ENCODE results near the gene TLE6. TPM values are rescaled to one million over a fixed set of nuclear protein-coding genes. Genes with fewer than 3 reads are reported as not detected.
A peak's percentile ranks its signal among the peaks of the same experiment; 100 is the strongest.

Gene TLE6
- total and polyA plus RNA-seq, 7 donors: 0.50 to 2.2 (median 0.92) TPM; not detected in 1

DNA sequence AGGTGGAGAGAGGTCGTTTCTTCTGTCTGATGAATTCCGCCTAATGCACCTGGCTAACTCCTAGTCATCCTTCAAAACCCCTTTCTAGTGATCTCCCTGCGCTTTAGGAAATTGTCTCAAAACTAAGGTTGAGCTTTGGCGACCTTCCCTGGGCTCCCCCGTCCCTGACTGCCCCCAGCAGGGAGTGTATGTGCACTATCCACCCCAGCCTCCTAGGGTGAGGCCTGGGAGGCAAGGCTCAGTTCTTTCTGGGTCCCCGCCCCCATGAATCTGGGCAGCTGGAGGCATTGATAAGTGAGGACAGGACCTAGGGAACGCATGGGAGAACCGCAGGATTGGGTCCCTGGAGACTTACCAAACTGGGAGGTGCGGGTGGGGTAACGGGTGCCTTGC lies 378 bp downstream of the TLE6 start:
- intact Hi-C loops (cut with DNase I): loop anchor here (2.0 to 5.0 kb wide), 2 partner anchors 55 to 57 kb away; no protein-coding TSS in a partner anchor
- WGBS, 3 donors: 57 to 66% (median 64%) methylated on average over 9 to 10 of the region's 10 CpGs
- ATAC-seq (no peak), DNase-seq (no peak)
- Histone ChIP-seq H3K9me3 (no peaks in the 10 kb centered on the region), H3K36me3 (ENCODE audit: insufficient read depth in 1 of 2, low read depth in 1 of 2) (no peaks in the 10 kb centered on the region), H3K4me1 (peaks cover 19% of the 10 kb centered on the region), H3K27me3 (ENCODE audit: insufficient read depth in 3 of 3, low read length in 2 of 3) (no peaks in the 10 kb centered on the region), H3K4me3 (peak overlapping the region; percentile 76), H3K27ac (peak overlapping the region; percentile 44)
- TF ChIP-seq, protein P1, sequence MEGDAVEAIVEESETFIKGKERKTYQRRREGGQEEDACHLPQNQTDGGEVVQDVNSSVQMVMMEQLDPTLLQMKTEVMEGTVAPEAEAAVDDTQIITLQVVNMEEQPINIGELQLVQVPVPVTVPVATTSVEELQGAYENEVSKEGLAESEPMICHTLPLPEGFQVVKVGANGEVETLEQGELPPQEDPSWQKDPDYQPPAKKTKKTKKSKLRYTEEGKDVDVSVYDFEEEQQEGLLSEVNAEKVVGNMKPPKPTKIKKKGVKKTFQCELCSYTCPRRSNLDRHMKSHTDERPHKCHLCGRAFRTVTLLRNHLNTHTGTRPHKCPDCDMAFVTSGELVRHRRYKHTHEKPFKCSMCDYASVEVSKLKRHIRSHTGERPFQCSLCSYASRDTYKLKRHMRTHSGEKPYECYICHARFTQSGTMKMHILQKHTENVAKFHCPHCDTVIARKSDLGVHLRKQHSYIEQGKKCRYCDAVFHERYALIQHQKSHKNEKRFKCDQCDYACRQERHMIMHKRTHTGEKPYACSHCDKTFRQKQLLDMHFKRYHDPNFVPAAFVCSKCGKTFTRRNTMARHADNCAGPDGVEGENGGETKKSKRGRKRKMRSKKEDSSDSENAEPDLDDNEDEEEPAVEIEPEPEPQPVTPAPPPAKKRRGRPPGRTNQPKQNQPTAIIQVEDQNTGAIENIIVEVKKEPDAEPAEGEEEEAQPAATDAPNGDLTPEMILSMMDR (IDR thresholded peaks at IDR 0.05): no peak

DNA sequence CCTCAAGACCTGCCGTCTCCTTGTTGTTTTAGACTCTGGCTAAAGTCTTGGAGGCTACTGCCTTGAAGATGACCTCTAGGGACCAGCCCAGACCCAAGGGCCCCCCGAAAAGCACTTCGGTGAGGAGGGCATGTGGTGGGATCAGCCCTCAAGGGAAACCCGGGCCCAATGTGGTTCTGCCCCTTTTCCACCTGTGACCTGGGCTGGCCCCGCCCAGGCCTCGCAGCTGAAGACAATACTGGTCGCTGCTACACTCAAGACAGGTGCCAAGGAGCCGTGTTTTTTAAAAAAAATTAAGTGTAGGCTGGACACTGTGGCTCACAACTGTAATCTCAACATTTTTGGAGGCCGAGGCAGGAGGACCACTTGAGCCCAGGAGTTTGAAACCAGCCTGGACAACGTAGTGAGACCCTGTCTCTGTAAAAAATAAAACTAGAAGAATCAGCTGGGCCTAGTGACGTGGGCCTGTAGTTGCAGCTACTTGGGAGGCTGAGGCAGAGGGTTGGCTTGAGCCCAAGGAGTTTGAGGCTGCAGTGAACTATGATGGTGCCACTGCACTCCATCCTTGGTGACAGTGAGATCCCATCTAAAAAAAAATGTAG lies 903 bp downstream of the TLE6 start:
- Histone ChIP-seq H3K4me1 (peaks cover 21% of the 10 kb centered on the region), H3K27ac (no peak overlapping the region), H3K4me3 (no peak overlapping the region), H3K9me3 (no peaks in the 10 kb centered on the region), H3K27me3 (ENCODE audit: insufficient read depth in 3 of 3, low read length in 2 of 3) (no peaks in the 10 kb centered on the region), H3K36me3 (ENCODE audit: insufficient read depth in 1 of 2, low read depth in 1 of 2) (no peaks in the 10 kb centered on the region)
- 71 to 78% (median 76%) methylated on average over 11 of the region's 11 CpGs for WGBS, 3 donors
- ATAC-seq (no peak), DNase-seq (no peak)
- intact Hi-C loops (cut with DNase I): loop anchor here in 1 of 2 donors (5.0 kb wide), 1 partner anchor 54 kb away; no protein-coding TSS in a partner anchor
- TF ChIP-seq, protein P1 (IDR thresholded peaks at IDR 0.05): no peak

DNA sequence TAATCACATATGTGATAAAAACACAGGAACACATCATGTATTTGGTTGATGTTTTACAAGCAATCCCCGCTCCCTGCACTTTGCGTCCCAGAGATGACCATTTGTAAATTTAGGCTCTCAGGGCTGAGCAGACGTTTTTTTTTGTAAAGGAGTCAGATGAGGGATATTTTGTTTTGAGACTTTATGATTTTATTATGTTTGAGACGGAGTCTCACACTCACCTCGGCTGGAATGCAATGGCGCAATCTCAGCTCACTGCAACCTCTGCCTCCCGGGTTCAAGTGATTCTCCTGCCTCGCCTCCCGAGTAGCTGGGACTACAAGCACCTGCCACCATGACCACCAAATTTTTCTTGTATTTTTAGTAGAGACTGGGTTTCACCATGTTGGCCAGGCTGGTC lies 1.4 kb downstream of the TLE6 start:
- Histone ChIP-seq H3K27me3 (ENCODE audit: insufficient read depth in 3 of 3, low read length in 2 of 3) (no peaks in the 10 kb centered on the region), H3K27ac (no peak overlapping the region), H3K4me3 (no peak overlapping the region), H3K4me1 (peaks cover 25% of the 10 kb centered on the region), H3K9me3 (no peaks in the 10 kb centered on the region), H3K36me3 (ENCODE audit: insufficient read depth in 1 of 2, low read depth in 1 of 2) (no peaks in the 10 kb centered on the region)
- ATAC-seq: no peak
- DNase-seq: no peak
- intact Hi-C loops (cut with DNase I): loop anchor here in 1 of 2 donors (5.0 kb wide), 1 partner anchor 54 kb away; no protein-coding TSS in a partner anchor
- TF ChIP-seq, protein P1 (IDR thresholded peaks at IDR 0.05): no peak
- whole genome bisulfite sequencing, 3 donors: 62 to 82% (median 66%) methylated on average over 9 of the region's 9 CpGs

DNA sequence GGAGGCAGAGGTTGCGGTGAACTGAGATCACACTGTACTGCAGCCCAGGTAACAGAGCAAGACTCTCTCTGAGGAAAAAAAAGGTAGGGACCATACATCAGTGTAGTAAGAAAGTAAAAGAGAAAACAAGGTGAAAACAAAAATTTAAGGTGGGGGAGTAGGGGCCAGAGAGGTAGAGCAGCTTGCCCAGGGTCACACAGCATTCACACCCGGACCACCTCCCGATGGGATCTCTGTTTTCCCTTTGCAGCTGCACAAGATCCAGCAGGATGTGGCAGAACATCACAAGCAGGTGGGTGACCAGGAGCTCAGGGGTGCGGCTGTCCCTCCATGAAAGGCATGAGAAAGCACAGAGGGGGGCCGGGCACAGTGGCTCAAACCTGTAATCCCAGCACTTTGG lies 4.5 kb downstream of the TLE6 start:
- WGBS, 3 donors: 71 to 78% (median 73%) methylated on average over 5 of the region's 5 CpGs
- Histone ChIP-seq H3K36me3 (ENCODE audit: insufficient read depth in 1 of 2, low read depth in 1 of 2) (no peaks in the 10 kb centered on the region), H3K27ac (no peak overlapping the region), H3K4me3 (no peak overlapping the region), H3K27me3 (ENCODE audit: insufficient read depth in 3 of 3, low read length in 2 of 3) (no peaks in the 10 kb centered on the region), H3K4me1 (peaks cover 9% of the 10 kb centered on the region), H3K9me3 (no peaks in the 10 kb centered on the region)
- TF ChIP-seq, protein P1 (IDR thresholded peaks at IDR 0.05): no peak
- DNase-seq (no peak), ATAC-seq (no peak)
- intact Hi-C loops (cut with DNase I): no loop called here

DNA sequence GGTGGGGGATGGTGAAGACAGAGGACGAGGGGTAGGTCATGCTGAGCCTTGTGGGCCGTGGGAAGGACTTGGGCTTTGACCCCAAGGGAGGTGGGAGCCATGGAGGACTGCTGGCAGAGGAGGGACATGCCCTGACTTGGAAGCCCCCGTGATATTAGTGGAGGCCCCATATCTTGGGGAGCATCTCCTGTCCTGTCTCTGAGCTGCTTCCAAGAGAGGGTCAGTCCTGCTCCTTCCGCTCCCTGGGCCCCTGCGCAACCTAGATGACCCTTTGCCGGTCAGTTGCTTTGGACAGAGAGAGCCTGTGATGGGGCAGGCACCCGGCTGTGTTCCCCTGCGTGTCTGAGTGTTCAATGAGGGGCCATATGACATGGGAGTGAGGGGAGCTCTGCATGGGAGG lies 5.2 kb downstream of the TLE6 start:
- peak overlapping the region; percentile 63 for H3K27ac ChIP-seq
- H3K4me3 ChIP-seq: no peak overlapping the region
- ATAC-seq (peak in 1 of 4 donors; percentile 24), DNase-seq (no peak)
- TF ChIP-seq, protein P1 (IDR thresholded peaks at IDR 0.05): no peak
- intact Hi-C loops (cut with DNase I): no loop called here
- no peaks in the 10 kb centered on the region for H3K9me3 ChIP-seq
- 17 to 19% (median 19%) methylated on average over 7 to 8 of the region's 8 CpGs for WGBS, 3 donors
- H3K4me1 ChIP-seq: peaks cover 9% of the 10 kb centered on the region
- no peaks in the 10 kb centered on the region for H3K27me3 ChIP-seq (ENCODE audit: insufficient read depth in 3 of 3, low read length in 2 of 3)
- H3K36me3 ChIP-seq (ENCODE audit: insufficient read depth in 1 of 2, low read depth in 1 of 2): no peaks in the 10 kb centered on the region

All from psoas muscle (tissue), 8 donors.